22Rv1 (cell line): ENCODE results near the gene RSPH10B.
"Not testable (repeated sequence)": the region's sequence is repeated elsewhere in the genome, so short reads cannot be mapped to it uniquely, and the experiment has no call there.

Source experiments
- CTCF ChIP-seq: fragments of 450-650 bp; IDR thresholded peaks from 2 replicates; pipeline ENCODE4 v1.5.1; 2017; ENCODE audit warnings: mild to moderate bottlenecking
- ZFX ChIP-seq: fragments of 450-650 bp; IDR thresholded peaks from 2 replicates; pipeline ENCODE4 v1.6.1; 2017; ENCODE audit warnings: antibody characterized with exemption, borderline replicate concordance

DNA sequence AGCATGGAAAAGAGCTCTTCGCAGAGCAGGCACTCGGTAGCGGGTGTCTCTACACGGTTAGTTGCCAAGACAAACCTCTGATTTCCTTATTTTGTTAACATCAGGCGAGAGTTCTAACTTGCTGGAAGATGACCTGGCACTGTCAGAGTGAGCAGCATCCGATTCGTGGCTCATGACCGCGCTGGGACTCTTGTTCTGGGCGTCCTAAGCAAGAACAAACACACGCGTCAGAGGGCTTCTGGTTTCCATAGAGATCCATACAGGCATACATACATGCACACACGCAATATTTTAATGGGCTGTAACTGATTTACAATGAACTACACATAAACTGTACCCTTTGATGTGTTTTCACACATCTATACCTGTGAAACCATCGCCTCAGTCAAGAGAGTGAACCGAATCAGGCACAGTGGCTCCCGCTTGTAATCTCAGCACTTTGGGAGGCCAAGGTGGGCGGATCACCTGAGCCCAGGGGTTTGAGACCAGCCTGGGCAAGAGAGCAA is 35.5 kb downstream of the RSPH10B start:
- not testable (repeated sequence) for TF ChIP-seq CTCF, ZFX
